Astrocyte of the cerebellum (primary cell): ENCODE measurements around the gene KLHL13.

Source experiments
- DNase-seq: peaks from one replicate; pipeline ENCODE4 v3.0.0-alpha.2; 2011; ENCODE audit warnings: low read depth
- H3K4me3 ChIP-seq: 2 replicates; pipeline ENCODE4 v1.5.1; 2011; ENCODE audit warnings: mild to moderate bottlenecking, low read depth, low read length, moderate library complexity
- in situ Hi-C: cut with HindIII; loops from 2 replicates; pipeline ENCODE4 v1.10.0; 2017; ENCODE audit warnings: low sequenced_read_pairs
- TF ChIP-seq, protein P1 (sequence below): IDR thresholded peaks from 2 replicates; pipeline ENCODE4 v1.5.1; 2012; ENCODE audit warnings: low read length, low read depth, moderate library complexity, mild to moderate bottlenecking; ENCODE audit errors: missing control alignments

Gene KLHL13

DNA sequence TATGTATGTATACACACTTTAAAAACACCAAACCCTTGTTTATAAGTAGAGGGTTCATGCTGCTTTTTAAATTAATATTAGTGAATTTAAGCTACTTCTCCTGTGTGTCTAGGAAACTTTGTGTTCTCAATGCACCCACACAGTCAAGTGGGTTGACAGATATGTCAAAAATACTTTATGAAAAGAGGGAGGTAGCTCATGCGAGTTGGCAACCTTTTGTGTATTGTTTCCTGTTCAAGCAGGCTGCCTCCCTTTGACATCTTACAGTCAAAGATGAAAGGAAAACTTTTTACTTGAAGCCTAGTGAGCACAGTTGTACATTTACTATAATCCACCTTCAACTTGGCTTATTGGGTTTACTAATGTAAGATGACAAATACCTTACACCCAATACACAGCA is 218.4 kb downstream of the KLHL13 start:
- in situ Hi-C loops = no loop called here
- no peak for DNase-seq
- TF ChIP-seq, protein P1, sequence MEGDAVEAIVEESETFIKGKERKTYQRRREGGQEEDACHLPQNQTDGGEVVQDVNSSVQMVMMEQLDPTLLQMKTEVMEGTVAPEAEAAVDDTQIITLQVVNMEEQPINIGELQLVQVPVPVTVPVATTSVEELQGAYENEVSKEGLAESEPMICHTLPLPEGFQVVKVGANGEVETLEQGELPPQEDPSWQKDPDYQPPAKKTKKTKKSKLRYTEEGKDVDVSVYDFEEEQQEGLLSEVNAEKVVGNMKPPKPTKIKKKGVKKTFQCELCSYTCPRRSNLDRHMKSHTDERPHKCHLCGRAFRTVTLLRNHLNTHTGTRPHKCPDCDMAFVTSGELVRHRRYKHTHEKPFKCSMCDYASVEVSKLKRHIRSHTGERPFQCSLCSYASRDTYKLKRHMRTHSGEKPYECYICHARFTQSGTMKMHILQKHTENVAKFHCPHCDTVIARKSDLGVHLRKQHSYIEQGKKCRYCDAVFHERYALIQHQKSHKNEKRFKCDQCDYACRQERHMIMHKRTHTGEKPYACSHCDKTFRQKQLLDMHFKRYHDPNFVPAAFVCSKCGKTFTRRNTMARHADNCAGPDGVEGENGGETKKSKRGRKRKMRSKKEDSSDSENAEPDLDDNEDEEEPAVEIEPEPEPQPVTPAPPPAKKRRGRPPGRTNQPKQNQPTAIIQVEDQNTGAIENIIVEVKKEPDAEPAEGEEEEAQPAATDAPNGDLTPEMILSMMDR = no peak
- no peak overlapping the region for H3K4me3 ChIP-seq

DNA sequence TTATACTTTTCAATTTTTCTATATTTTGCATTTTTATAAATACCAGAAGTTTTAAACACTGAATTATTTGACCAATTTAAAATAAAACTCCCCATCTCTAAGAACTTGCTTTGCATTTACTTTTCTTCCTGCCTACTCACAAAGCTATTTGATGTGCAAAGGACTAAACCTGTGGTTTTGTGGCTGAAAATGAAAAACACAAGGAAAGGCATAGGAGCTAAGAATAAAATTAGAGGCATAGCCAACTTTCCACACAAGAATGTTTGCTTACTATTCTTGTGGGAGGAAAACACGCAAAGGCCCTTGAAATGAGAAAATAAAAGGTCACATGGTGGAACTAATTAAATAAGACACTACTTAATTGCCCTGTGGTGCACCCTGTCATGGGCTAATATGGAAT is 221.2 kb downstream of the KLHL13 start:
- in situ Hi-C loops = no loop called here
- no peak overlapping the region for H3K4me3 ChIP-seq
- peak; percentile 3 for DNase-seq
- TF ChIP-seq, protein P1 = no peak

DNA sequence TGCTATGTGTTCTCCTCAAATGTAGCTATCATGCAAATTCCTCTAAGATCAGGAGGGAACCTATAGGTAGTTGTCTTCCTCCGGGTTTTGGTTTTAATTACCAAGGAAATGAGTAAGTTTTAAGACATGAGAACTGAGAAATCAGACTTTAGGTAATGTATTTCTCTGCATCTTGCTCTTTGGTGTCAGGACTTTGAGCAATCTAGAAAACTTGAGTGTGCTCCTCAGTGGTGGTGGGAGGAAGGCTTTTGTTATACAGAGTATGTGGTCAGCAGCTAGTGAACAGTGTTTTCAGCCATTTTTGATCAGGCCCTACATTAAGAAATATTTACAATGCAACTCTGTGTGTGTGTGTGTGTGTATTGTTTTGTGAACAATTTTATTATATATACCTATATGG is 224.1 kb downstream of the KLHL13 start:
- TF ChIP-seq, protein P1 = no peak
- no peak for DNase-seq
- in situ Hi-C loops = no loop called here
- H3K4me3 ChIP-seq = no peak overlapping the region

DNA sequence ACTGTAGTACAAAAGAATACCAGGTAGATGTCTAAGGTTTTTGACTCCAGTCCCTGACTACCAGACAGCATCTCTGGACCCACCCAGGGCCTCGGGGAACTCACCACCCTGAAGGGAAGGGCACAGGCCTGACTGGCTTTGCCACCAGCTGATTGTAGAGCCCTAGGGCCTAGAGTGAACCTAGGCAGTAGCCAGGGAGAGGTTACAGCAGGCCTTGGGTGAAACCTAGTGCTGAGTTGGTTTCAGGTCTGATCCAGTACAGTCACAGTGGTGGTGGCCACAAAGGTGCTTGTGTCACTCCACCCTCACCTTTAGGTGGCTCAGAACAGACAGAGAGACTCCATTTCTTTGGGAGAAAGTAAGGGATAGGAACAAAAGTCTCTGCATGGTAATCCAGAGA is 244.8 kb downstream of the KLHL13 start:
- TF ChIP-seq, protein P1 = no peak
- DNase-seq = no peak
- in situ Hi-C loops = no loop called here
- H3K4me3 ChIP-seq = no peak overlapping the region

DNA sequence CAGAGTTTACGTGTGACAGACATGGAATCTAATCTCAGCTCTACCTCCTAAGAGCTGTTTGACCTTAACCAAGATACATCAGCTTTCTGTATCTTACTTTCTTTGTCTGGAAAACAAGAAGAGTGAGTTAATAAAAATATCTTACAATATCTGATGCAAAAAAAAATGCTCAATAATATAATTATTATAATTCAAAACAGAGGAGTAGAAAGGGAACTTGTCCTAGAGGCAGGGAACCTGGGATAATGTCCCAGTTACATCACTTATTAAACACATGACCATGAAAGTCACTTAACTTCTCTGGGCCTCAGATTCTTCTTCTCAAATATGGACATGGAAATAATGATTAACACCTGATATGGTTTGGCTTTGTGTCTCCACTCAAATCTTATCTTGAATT is 256.1 kb downstream of the KLHL13 start:
- in situ Hi-C loops = no loop called here
- TF ChIP-seq, protein P1 = no peak
- no peak for DNase-seq
- H3K4me3 ChIP-seq = no peak overlapping the region

DNA sequence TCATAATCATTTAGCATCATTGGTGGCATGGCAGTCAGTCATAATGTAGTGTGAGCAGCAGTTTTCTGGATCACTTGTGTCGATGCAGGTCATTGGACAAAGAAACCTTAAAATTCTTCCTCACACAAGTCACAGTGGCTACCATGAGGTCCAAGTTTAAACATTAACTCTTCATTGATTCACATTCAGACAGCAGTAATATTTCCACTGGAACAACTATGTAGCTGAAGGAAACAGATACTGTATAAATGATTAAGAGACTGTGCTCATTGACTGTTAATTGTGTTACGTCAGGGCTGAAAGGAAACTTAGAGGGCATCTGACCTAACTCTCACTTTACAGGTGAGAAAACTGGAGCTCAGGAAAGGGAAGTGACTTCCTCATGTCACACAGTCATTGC is 261.8 kb downstream of the KLHL13 start:
- in situ Hi-C loops = no loop called here
- TF ChIP-seq, protein P1 = no peak

DNA sequence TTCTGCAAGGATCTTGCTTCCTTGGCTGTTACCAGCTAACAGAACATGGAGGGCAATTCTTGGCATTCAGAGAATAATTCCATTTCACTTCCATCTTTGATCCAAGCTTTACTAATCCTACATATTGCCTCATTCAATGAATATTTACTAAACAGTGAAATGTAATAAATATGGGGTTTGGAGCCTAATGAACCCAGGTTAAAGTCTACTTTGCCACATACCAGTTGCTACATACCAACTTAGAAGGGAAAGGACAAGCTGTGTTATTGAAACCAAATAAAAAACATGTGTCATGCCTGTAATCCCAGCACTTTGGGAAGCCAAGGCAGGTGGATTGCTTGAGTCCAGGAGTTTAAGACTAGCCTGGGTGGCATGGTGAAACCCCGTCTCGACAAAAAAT is 265.6 kb downstream of the KLHL13 start:
- DNase-seq = no peak
- H3K4me3 ChIP-seq = no peak overlapping the region
- in situ Hi-C loops = no loop called here
- TF ChIP-seq, protein P1 = no peak

More for the DNA sequence above, 261.8 kb downstream of the KLHL13 start:
- no peak for DNase-seq
- no peak overlapping the region for H3K4me3 ChIP-seq
